SK-N-SH (cell line): Measurements from ENCODE around the gene TUBB1. TPM values are rescaled to one million over a fixed set of nuclear protein-coding genes. Genes with fewer than 3 reads are reported as not detected.

ENCODE experiments used
- CTCF ChIA-PET: fragments of 300-600, 350-600 bp; formaldehyde crosslinking; extraction: SDS; loops from one replicate; lab custom pipeline; 2021; lab: Yijun Ruan, JAX
- POLR2A ChIA-PET: fragments of 350-600 bp; sonication (Branson Sonifier 250); formaldehyde crosslinking; extraction: SDS; loops from one replicate; lab custom pipeline; 2020; ENCODE audit warnings: antibody characterized with exemption, inconsistent platforms; lab: Yijun Ruan, JAX
- DNase-seq: peaks from one replicate; pipeline ENCODE4 v3.0.0; 2012
- H2AFZ ChIP-seq: fragments of 200-600 bp; sonication (generic); 2 replicates; pipeline ENCODE4 v1.8.1; 2016; ENCODE audit warnings: antibody characterized with exemption, mild to moderate bottlenecking, low read depth
- H3F3A ChIP-seq: fragments of 200-600 bp; sonication (generic); replicated peaks from 2 replicates; pipeline ENCODE3; 2016; ENCODE audit warnings: antibody characterized with exemption, mild to moderate bottlenecking; ENCODE audit not compliant: insufficient read depth
- H3K27ac ChIP-seq, 2 experiments: fragments of 200-500 bp in 1 of 2; fragments of 200-600 bp in 1 of 2; sonication (Bioruptor generic) in 1 of 2; sonication (generic), shearing (Covaris generic) in 1 of 2; 2 replicates each; pipeline versions ENCODE4 v1.5.1 to v1.6.1; 2014 to 2016; ENCODE audit warnings: low read depth in 2 of 2, inconsistent platforms in 1 of 2, low read length in 1 of 2, mild to moderate bottlenecking in 1 of 2, mixed read lengths in 1 of 2
- H3K27me3 ChIP-seq: fragments of 200-600 bp; sonication (generic), shearing (Covaris generic); 2 replicates; pipeline ENCODE4 v1.6.1; 2016; ENCODE audit warnings: mixed run types; ENCODE audit not compliant: insufficient read depth
- H3K36me3 ChIP-seq, 2 experiments: fragments of 200-500 bp in 1 of 2; fragments of 200-600 bp in 1 of 2; sonication (Bioruptor generic) in 1 of 2; sonication (generic) in 1 of 2; replicated peaks in 1 of 2; 2 replicates each; pipeline versions ENCODE3 to v1.5.1; 2014 to 2016; ENCODE audit warnings: low read length in 1 of 2, mild to moderate bottlenecking in 1 of 2; ENCODE audit not compliant: insufficient read depth in 2 of 2, control insufficient read depth in 1 of 2
- H3K4me1 ChIP-seq, 2 experiments: fragments of 200-500 bp in 1 of 2; fragments of 200-600 bp in 1 of 2; sonication (Bioruptor generic) in 1 of 2; sonication (generic), shearing (Covaris generic) in 1 of 2; 2 replicates each; pipeline versions ENCODE4 v1.5.1 to v1.6.1; 2014 to 2016; ENCODE audit warnings: low read depth in 1 of 2, low read length in 1 of 2, mixed run types in 1 of 2; ENCODE audit not compliant: insufficient read depth in 2 of 2, control insufficient read depth in 1 of 2
- H3K4me2 ChIP-seq: fragments of 200-600 bp; sonication (generic), shearing (Covaris generic); 2 replicates; pipeline ENCODE4 v1.6.1; 2017; ENCODE audit warnings: mixed run types
- H3K4me3 ChIP-seq, 2 experiments: fragments of 200-500 bp in 1 of 2; fragments of 200-600 bp in 1 of 2; sonication (Bioruptor generic) in 1 of 2; sonication (generic), shearing (Covaris generic) in 1 of 2; 2 replicates each; pipeline versions ENCODE4 v1.5.1 to v1.8.1; 2014 to 2016; ENCODE audit warnings: low read depth in 2 of 2, inconsistent platforms in 1 of 2, low read length in 1 of 2, mild to moderate bottlenecking in 1 of 2, mixed read lengths in 1 of 2, moderate library complexity in 1 of 2
- H3K79me2 ChIP-seq: fragments of 200-600 bp; sonication (generic); 2 replicates; pipeline ENCODE4 v1.8.1; 2017; ENCODE audit warnings: mild to moderate bottlenecking; ENCODE audit not compliant: insufficient read depth
- H3K9ac ChIP-seq: fragments of 200-600 bp; sonication (generic); 2 replicates; pipeline ENCODE4 v1.6.1; 2017; ENCODE audit warnings: mixed run types
- H3K9me2 ChIP-seq: fragments of 200-600 bp; sonication (generic); 2 replicates; pipeline ENCODE4 v1.6.1; 2017; ENCODE audit warnings: mixed run types
- H3K9me3 ChIP-seq: fragments of 200-600 bp; sonication (generic); 2 replicates; pipeline ENCODE4 v1.6.1; 2017; ENCODE audit warnings: mixed run types, mild to moderate bottlenecking, moderate library complexity
- H4K20me1 ChIP-seq: fragments of 200-600 bp; sonication (generic); 2 replicates; pipeline ENCODE4 v1.6.1; 2017; ENCODE audit warnings: mild to moderate bottlenecking, mixed run types; ENCODE audit not compliant: insufficient read depth
- CHD2 ChIP-seq: fragments of 150-350 bp; IDR thresholded peaks from 2 replicates; pipeline ENCODE4 v1.6.1; 2018; ENCODE audit warnings: low read length; ENCODE audit not compliant: partially characterized antibody
- FOXM1 ChIP-seq: IDR thresholded peaks from 2 replicates; pipeline ENCODE4 v1.4.0; 2012; ENCODE audit warnings: low read depth, mild to moderate bottlenecking
- GATA2 ChIP-seq: sonication (generic); formaldehyde crosslinking; IDR thresholded peaks from 2 replicates; pipeline ENCODE4 v1.5.0; 2020; ENCODE audit warnings: mild to moderate bottlenecking, missing genetic modification reagents
- JUND ChIP-seq: IDR thresholded peaks from 2 replicates; pipeline ENCODE4 v1.4.0; 2012
- NFIC ChIP-seq: IDR thresholded peaks from 2 replicates; pipeline ENCODE4 v1.4.0; 2012; ENCODE audit warnings: borderline replicate concordance
- PBX3 ChIP-seq: IDR thresholded peaks from 2 replicates; pipeline ENCODE4; 2012
- REST ChIP-seq: IDR thresholded peaks from 2 replicates; pipeline ENCODE4 v1.6.1; 2012; ENCODE audit warnings: mild to moderate bottlenecking, low read depth, low read length, moderate library complexity
- RFX5 ChIP-seq: IDR thresholded peaks from 2 replicates; pipeline ENCODE4 v1.6.1; 2012; ENCODE audit warnings: mild to moderate bottlenecking, improper control_type of control experiment, low read length
- RXRA ChIP-seq: IDR thresholded peaks from 2 replicates; pipeline ENCODE4 v1.4.0; 2012; ENCODE audit warnings: low read depth, mild to moderate bottlenecking, borderline replicate concordance
- SIN3A ChIP-seq: IDR thresholded peaks from 2 replicates; pipeline ENCODE4 v1.6.1; 2012; ENCODE audit warnings: low read depth, mild to moderate bottlenecking, low read length, moderate library complexity, borderline replicate concordance
- SMC3 ChIP-seq: IDR thresholded peaks from 2 replicates; pipeline ENCODE4 v1.6.1; 2012; ENCODE audit warnings: low read depth, low read length, improper control_type of control experiment
- TCF12 ChIP-seq: IDR thresholded peaks from 2 replicates; pipeline ENCODE4 v1.4.0; 2012
- USF1 ChIP-seq: IDR thresholded peaks from 2 replicates; pipeline ENCODE4 v1.4.0; 2012; ENCODE audit warnings: low read depth, borderline replicate concordance
- YY1 ChIP-seq: IDR thresholded peaks from 2 replicates; pipeline ENCODE4 v1.4.0; 2012; ENCODE audit warnings: low read depth, mild to moderate bottlenecking
- ZBTB33 ChIP-seq: IDR thresholded peaks from 2 replicates; pipeline ENCODE4 v1.4.0; 2012; ENCODE audit warnings: low read depth, borderline replicate concordance
- WGBS: methylation state at CpG from one replicate; pipeline ENCODE4 v1.1.6; 2017; ENCODE audit warnings: low lambda C conversion rate; 5-methylcytosine and 5-hydroxymethylcytosine counted together
- polyA plus RNA-seq, 3 experiments: library from polyadenylated mRNA; depleted of rRNA; stranded (reverse); fragments of >200 nt; gene quantifications; 2 replicates each; pipeline ENCODE4 v1.2.3, GENCODE V29; 2012

The TUBB1 gene
- polyA plus RNA-seq, 1 of the 3 experiments (the other 2 are of a cell fraction) = not detected

GRCh38 chr20:59013031-59013951, 5.9 kb upstream of the TUBB1 start:
- no peaks in the 10 kb centered on the region for H3K79me2 ChIP-seq
- H3K4me1 ChIP-seq = peaks cover 24 to 48% of the 10 kb centered on the region in 2 experiments; a peak in 3 of 4 replicates
- POLR2A ChIA-PET = no interaction called here
- no peaks in the 10 kb centered on the region for H3K9me3 ChIP-seq
- H3K27ac ChIP-seq = peak overlapping the region in 1 of 2 experiments; percentile 62; a peak in 1 of 4 replicates
- H3K27me3 ChIP-seq = no peaks in the 10 kb centered on the region
- H2AFZ ChIP-seq = no peak overlapping the region
- 94% methylated on average over 13 of the region's 17 CpGs for WGBS
- TF ChIP-seq RXRA = no peak
- TF ChIP-seq SMC3 = no peak
- CTCF ChIA-PET = no interaction called here
- no peaks in the 10 kb centered on the region for H3K36me3 ChIP-seq
- H3K9ac ChIP-seq = no peak overlapping the region
- H4K20me1 ChIP-seq = no peaks in the 10 kb centered on the region
- H3K4me3 ChIP-seq = no peak overlapping the region
- DNase-seq = no peak
- no peaks in the 10 kb centered on the region for H3K9me2 ChIP-seq
- H3K4me2 ChIP-seq = no peak overlapping the region
- H3F3A ChIP-seq = peaks cover 12% of the 10 kb centered on the region

GRCh38 chr20:59013959-59014608, 5.1 kb upstream of the TUBB1 start:
- H3K4me1 ChIP-seq = peaks cover 24 to 48% of the 10 kb centered on the region in 2 experiments; a peak in 3 of 4 replicates
- H3K4me3 ChIP-seq = no peak overlapping the region
- no peaks in the 10 kb centered on the region for H3K9me3 ChIP-seq
- H3K27ac ChIP-seq = peak overlapping the region in 1 of 2 experiments; percentile 62; a peak in 2 of 4 replicates
- no peaks in the 10 kb centered on the region for H3K9me2 ChIP-seq
- ChIA-PET CTCF (interaction anchor here (1.2 kb wide), 1 partner anchor 804 kb away, joined by 3 read pairs; no protein-coding TSS in a partner anchor), POLR2A (no interaction called here)
- no peaks in the 10 kb centered on the region for H3K36me3 ChIP-seq
- peaks cover 12% of the 10 kb centered on the region for H3F3A ChIP-seq
- H4K20me1 ChIP-seq = no peaks in the 10 kb centered on the region
- 0 out of 2 replicates have a peak overlapping the region, but pooled peaks have one; percentile 43 for H3K4me2 ChIP-seq
- DNase-seq = no peak
- no peak overlapping the region for H2AFZ ChIP-seq
- H3K27me3 ChIP-seq = no peaks in the 10 kb centered on the region
- WGBS = 65% methylated on average over 13 of the region's 13 CpGs
- H3K9ac ChIP-seq = no peak overlapping the region
- H3K79me2 ChIP-seq = peaks cover under 1% of the 10 kb centered on the region; the same call in 1 of the 2 replicates
- TF ChIP-seq PBX3 (peak; percentile 11; the same call in 1 of the 2 replicates), YY1 (0 out of 2 replicates have a peak, but pooled peaks have one; percentile 48), CHD2 (no peak), NFIC (peak; percentile 34; the same call in 1 of the 2 replicates), JUND (peak; percentile 38; the same call in 1 of the 2 replicates), SIN3A (no peak), TCF12 (no peak; the same call in 1 of the 2 replicates), FOXM1 (no peak), ZBTB33 (no peak), RFX5 (no peak), GATA2 (CRISPR knock-in tag) (0 out of 2 replicates have a peak, but pooled peaks have one; percentile 24), REST (no peak), USF1 (no peak)
